ENCODE data around the gene FUT3. TPM values are rescaled to one million over a fixed set of nuclear protein-coding genes. Genes with fewer than 3 reads are reported as not detected.

FUT3 gene
- polyA plus RNA-seq, 1 donor from 2014 or later, result 0.64 TPM

- Histone ChIP-seq H3K36me3 (ENCODE audit: insufficient read depth, low read length) (no peaks in the 10 kb centered on the region), H4K20me1 (ENCODE audit: insufficient read depth) (no peaks in the 10 kb centered on the region), H3K9ac (ENCODE audit: low read length) (no peak overlapping the region), H2AFZ (ENCODE audit: low read depth, low read length) (no peak overlapping the region), H3K9me3 (ENCODE audit: low read length) (no peaks in the 10 kb centered on the region), H3K4me3 (ENCODE audit: low read length) (no peak overlapping the region), H3K9me2 (ENCODE audit: insufficient read depth, low read length) (no peaks in the 10 kb centered on the region), H3K27me3 (ENCODE audit: insufficient read depth, low read depth, low read length) (no peaks in the 10 kb centered on the region), H3K27ac (ENCODE audit: low read length) (no peak overlapping the region), H3K79me2 (replicated peaks; ENCODE audit: insufficient read depth, low read length) (no peaks in the 10 kb centered on the region), H3K4me2 (ENCODE audit: low read length) (no peak overlapping the region), H3F3A (ENCODE audit: insufficient read depth, low read length, poor library complexity, severe bottlenecking) (no peaks in the 10 kb centered on the region)
- no peak for TF ChIP-seq EP300 (conservative IDR thresholded peaks at IDR 0.05; ENCODE audit: poor library complexity, severe bottlenecking)
- no peak for TF ChIP-seq RAD21 (conservative IDR thresholded peaks at IDR 0.05)
- TF ChIP-seq EZH2 (IDR thresholded peaks at IDR 0.05; ENCODE audit: borderline replicate concordance, insufficient read depth, low read length, poor library complexity, severe bottlenecking), result no peak
- TF ChIP-seq SMC3 (conservative IDR thresholded peaks at IDR 0.05; ENCODE audit: poor library complexity), result no peak
- no peak for TF ChIP-seq REST (IDR thresholded peaks at IDR 0.05; ENCODE audit: borderline replicate concordance)
- TF ChIP-seq CTCF (IDR thresholded peaks at IDR 0.05; ENCODE audit: poor library complexity, severe bottlenecking), result no peak
Observed at GRCh38 chr19:5832061-5832460, 19.2 kb downstream of the FUT3 start.

- no peaks in the 10 kb centered on the region for H4K20me1 ChIP-seq (ENCODE audit: insufficient read depth)
- H3K4me2 ChIP-seq (ENCODE audit: low read length), result no peak overlapping the region
- no peaks in the 10 kb centered on the region for H3F3A ChIP-seq (ENCODE audit: insufficient read depth, low read length, poor library complexity, severe bottlenecking)
- H3K36me3 ChIP-seq (ENCODE audit: insufficient read depth, low read length), result no peaks in the 10 kb centered on the region
- H2AFZ ChIP-seq (ENCODE audit: low read depth, low read length), result no peak overlapping the region
- H3K9ac ChIP-seq (ENCODE audit: low read length), result no peak overlapping the region
- no peak overlapping the region for H3K27ac ChIP-seq (ENCODE audit: low read length)
- no peak overlapping the region for H3K4me3 ChIP-seq (ENCODE audit: low read length)
- H3K9me3 ChIP-seq (ENCODE audit: low read length), result no peaks in the 10 kb centered on the region
- no peaks in the 10 kb centered on the region for H3K27me3 ChIP-seq (ENCODE audit: insufficient read depth, low read depth, low read length)
- TF ChIP-seq MXI1 (conservative IDR thresholded peaks at IDR 0.05; ENCODE audit: poor library complexity, severe bottlenecking), result no peak
- TF ChIP-seq TAF1 (IDR thresholded peaks at IDR 0.05; ENCODE audit: low read depth), result no peak
- TF ChIP-seq REST (IDR thresholded peaks at IDR 0.05; ENCODE audit: borderline replicate concordance), result no peak
- no peak for TF ChIP-seq EZH2 (IDR thresholded peaks at IDR 0.05; ENCODE audit: borderline replicate concordance, insufficient read depth, low read length, poor library complexity, severe bottlenecking)
- TF ChIP-seq EP300 (conservative IDR thresholded peaks at IDR 0.05; ENCODE audit: poor library complexity, severe bottlenecking), result no peak
- no peak for TF ChIP-seq POLR2AphosphoS5 (IDR thresholded peaks at IDR 0.05)
- TF ChIP-seq RAD21 (conservative IDR thresholded peaks at IDR 0.05), result no peak
- no peaks in the 10 kb centered on the region for H3K79me2 ChIP-seq (replicated peaks; ENCODE audit: insufficient read depth, low read length)
- H3K9me2 ChIP-seq (ENCODE audit: insufficient read depth, low read length), result no peaks in the 10 kb centered on the region
Observed at GRCh38 chr19:5831159-5831558, 20.1 kb downstream of the FUT3 start.

All from neural cell (in vitro differentiated cells).